Spleen (tissue), 7 donors: ENCODE measurements around the gene COA1.

ENCODE experiments used
- CTCF ChIP-seq, 11 experiments: fragments of 200-600 bp in 7 of 11; fragments of 450-650 bp in 4 of 11; sonication (generic) in 4 of 11; IDR thresholded peaks in 8 of 11; conservative IDR thresholded peaks in 3 of 11; 1 replicate in 7 of 11; 2 replicates in 4 of 11; pipeline versions ENCODE4 v1.4.0 to v1.8.0; 2016 to 2021; ENCODE audit warnings: antibody characterized with exemption in 11 of 11, inconsistent platforms in 4 of 11, mild to moderate bottlenecking in 1 of 11
- POLR2A ChIP-seq, 3 donors: fragments of 450-650 bp; IDR thresholded peaks; one replicate each; pipeline ENCODE4 v1.5.1; 2017; ENCODE audit warnings: antibody characterized with exemption in 3 of 3, mild to moderate bottlenecking in 1 of 3
- donor health status: DM: no; HTN: no; CAD: no; lungs with moderate emphysema.
- donor health status: DM: no; HTN: no; CAD: no.
- donor health status: DM: no; HTN: no; CAD: no.

DNA sequence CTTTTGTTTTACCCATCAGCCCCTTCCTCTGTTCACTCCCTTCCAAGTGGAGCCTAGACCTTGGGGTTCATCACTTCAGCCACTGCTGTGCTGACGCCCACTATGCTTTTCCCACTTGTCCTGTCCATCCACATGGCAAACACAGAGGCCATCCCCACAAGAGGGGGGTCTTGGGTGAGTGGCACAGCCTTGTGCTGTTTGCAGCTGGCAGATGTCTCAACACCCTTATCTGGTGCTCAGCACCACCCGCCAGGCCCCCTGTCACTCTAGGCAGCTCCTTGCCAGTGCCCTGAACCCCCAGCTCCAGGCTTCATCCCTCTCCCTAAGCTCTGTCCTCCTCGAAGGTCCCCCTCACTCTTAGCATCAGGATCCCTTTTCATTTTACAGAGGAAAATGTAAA is 42.2 kb upstream of the COA1 start:
- TF ChIP-seq POLR2A (IDR thresholded peaks at IDR 0.05) (no peak), CTCF (IDR thresholded peaks at IDR 0.05 in 8 of 11, conservative IDR thresholded peaks at IDR 0.05 in 3 of 11) (no peak)
